ENCODE data around the gene NDUFA8.
"Not testable (repeated sequence)": the region's sequence is repeated elsewhere in the genome, so short reads cannot be mapped to it uniquely, and the experiment has no call there.

The NDUFA8 gene

DNA sequence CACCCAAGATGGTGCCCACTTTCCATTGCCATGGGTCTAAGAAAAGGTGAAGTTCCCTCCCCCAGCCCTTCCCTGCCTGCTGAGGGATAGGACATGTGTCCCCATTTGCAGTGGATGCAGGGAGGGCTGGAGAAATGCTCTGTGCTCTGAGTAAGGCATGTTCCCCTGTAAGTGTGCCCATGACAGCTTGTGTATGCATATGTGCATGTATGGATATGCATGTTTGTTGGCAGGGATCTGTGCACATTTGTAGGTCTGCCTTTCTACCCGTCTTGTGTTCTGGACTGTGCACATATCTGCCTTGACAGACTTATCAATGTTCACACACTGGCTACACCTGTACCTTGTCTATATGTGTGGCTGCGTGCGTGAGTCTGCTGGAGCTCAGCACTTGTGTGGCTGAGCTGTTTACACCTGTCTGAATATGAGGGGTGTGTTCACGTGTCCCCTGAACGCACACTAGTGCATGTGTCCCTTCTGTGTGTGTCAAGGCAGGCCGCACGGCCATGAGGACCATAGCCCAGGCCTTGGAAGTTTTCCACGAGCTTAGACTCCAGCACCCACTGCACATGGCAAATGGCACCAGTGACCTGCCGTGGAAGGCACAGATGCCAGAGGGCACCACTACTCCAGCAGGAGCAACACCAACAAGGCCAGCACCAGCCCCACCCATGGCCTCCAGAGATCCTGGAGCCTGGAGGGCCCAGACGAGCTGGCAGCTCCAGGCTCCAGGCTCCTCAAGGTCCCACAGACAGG, 39.1 kb downstream of the NDUFA8 start:
- no peak for DNase-seq

DNA sequence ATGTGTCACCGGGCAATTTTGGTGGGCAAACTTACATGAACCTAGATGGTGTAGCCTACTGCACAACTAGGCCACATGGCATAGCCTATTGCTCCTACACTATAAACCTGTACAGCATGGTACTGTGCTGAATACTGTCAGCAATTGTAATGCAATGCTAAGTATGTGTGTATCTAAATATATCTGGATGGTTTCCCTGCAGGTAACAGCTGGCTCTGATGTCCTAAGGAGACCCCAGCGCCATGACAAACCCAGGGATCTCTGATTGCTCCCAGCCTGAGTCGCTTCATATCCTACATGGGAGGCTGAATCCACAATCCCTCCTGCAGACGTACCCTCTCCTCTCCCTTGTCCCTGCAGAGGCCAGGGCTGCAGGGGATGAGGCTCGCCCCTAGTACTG, 39.9 kb downstream of the NDUFA8 start:
- no peak for DNase-seq

DNA sequence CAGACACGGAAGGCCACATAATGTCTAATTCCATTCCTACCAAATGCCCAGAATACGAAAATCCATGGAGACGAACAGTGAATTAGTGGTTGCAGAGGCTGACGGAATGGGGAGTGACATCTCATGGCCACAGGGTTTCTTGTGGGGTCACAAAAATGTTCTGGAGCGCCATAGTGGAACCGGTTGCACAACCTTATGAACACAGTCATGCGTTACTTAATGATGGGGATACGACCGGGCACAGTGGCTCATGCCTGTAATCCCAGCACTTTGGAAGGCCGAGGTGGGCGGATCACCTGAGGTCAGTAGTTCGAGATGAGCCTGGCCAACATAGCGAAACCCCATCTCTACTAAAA, 40.4 kb downstream of the NDUFA8 start:
- DNase-seq = no peak

DNA sequence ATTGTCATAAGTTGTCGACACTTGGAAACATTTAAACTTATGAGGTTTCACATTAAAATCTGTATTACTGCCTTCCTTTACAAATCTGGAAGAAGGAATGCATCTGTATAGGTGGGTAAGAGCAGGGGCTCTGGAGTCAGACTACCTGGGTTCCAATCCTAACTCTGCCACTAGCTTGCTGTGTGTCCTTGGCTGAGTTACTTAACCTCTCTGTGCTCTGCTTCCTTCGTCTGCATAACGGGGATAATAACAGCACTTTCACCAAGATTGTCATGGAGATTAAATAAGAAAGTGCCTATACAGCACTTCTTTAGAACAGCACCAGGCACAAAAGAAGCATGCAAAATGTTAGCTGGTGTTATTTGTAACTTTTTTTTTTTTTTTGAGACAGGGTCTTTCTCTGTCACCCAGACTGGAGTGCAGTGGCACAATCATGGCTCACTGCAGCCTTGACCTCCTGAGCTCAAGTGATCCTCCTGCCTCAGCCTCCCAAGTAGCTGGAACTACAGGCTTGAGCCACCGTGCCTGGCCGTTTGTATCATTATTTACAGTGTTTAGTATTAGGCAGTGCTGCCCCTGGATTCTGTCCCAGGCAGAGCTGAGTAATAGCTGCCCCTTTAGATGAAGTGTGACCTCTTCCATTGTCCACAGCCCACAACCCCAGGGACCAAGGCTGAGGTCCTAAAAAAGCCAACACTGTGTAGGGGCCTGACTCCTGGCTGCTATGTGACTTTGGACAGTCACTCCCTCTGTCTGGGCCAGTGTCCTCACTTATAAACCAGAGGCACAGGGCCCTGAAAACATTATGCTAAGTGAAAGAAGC, 41.0 kb downstream of the NDUFA8 start:
- no peak for DNase-seq

DNA sequence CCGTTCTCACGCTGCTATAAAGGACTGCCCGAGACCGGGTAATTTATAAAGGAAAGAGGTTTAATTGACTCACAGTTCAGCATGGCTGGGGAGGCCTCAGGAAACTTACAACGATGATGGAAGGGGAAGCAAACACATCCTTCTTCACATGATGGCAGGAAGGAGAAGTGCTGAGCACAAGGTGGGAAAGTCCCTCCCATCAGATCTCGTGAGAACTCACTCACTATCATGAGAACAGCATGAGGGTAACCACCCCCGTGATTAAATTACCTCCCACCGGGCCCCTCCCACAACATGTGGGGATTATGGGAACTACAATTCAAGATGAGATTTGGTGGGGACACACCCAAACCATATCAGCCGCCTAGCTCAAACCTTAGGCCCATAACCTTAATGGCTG, 42.3 kb downstream of the NDUFA8 start:
- DNase-seq = not testable (repeated sequence)

DNA sequence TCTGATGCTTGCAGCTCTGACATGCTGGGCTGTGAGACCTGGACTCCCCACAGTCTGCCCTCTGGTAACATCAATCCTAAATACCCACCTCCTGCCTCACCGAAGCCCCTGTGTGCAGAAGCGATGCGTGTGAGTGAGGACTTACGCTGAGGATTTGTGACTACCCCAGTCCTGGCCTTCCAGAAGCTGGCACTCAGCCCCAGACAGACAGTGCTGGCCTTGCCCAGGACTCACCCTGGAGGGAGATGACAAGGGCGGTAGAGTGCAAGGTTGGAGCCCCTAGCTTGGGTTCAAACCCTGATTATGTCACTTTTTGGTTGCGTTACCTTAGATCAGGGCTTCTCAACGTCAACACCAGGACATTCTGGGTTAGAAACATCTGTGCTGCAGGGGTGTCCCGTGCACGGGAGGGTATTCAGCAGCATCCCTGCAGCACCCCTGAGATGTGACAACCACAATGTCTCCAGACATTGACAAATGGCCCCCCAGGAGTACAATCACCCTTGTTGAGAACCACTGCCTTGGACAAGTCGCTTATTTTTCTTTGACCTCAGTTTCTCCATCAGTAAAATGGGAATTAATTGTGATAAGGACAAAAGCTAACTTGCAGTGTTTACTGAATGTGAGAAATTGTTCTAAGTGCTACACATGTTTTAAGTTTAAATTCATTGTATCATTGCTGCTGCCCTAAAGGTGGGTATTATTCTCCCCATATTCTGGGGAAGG, 43.0 kb downstream of the NDUFA8 start:
- DNase-seq = no peak

DNA sequence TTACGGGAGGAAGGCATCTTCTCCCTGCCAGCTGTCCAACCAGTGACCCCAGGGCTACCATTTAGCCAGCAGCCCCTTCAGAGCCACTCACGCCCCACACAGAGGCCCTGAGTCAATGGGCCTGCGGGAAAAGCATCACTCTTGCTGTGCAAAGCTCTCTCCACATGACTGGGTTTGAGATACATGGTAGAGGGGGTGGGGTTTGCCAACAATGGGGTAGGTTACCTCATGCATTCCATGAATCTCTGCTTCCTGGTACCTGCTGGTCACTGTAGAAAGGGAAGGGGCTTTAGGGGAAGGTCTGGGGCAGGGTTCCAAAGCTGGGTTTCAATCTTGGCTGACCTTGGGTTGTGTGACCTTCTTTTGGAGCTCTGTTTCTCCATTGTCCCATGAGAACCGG, 43.5 kb downstream of the NDUFA8 start:
- DNase-seq = no peak

DNA sequence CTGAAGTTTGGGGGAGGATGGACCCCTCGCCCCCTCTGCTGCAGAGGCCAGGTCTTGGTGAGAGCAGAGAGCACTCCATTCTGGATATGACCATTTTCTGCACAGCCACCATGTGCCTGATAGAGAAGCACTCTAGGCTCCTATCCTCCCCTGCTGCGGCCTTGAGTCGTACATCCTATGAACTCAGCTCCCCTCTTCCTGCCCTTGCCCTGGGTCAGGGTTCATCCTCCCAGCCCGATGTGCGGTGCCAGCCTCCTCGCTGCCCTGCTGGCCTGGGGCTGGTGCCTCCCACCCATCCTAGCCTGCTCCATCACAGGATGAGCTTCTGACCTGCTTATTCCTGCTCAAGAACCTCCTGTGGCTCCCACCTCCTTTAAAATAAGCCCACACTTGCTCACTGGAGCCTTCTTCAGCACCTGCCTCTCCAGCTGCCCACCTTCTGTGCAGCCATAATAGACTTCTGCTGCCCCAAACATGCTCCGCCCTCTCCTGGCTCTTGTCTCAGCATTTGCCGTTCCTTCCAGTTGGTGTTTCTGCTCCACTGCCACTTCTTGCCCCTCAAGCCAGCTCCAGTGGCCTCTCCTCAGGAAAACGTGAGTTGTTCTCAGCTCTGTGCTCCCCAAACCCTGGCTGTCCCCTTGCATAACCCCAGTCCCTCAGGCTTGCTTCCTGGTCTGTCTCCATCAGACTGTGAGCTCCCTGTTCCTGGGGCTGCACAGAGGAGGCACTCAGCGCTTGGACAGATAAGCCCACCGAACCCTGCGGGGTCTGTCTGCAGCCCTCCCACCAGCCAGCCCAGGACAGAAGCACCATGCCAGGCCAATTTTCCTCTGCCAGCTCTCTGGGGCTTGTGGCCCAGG, 44.2 kb downstream of the NDUFA8 start:
- no peak for DNase-seq

DNA sequence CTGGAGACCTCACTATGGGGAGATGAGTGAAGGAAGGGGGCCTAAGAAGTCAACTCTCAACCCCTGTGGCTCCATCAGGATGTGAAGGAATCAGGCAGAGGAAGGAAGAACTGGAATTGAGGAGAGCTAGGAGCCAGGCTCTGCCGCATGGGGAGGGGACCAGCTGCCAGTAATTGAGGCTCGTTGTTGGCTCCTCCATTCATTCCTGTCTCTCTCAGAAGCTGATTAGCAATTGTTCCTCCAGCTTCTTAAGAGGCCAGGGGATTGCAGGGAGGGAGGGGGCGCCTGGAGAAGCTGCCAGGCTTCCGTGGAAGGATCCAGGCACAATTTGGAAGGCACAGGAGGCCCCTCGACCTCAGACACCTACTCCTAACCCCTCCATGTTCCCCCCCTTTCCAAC, 46.0 kb downstream of the NDUFA8 start:
- no peak for DNase-seq

DNA sequence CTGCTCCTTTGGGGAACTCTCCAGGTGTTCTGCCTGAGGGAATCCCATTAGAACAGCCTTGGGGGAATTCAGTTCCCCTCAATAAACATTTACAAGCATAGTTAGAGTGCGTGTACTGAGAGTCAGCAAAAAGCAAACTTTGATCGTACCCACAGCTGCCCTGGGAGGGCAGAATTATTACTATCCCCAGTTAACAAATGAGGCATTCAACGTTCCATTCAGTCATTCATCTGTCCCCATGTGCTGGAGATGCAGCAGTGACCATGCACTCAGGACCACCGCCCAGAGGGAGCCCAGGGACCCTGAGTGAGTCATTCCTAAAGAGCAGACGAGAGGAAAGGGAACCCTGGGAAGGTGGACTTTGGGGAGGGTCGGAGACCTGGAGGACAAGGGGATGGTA, 47.3 kb downstream of the NDUFA8 start:
- no peak for DNase-seq

DNA sequence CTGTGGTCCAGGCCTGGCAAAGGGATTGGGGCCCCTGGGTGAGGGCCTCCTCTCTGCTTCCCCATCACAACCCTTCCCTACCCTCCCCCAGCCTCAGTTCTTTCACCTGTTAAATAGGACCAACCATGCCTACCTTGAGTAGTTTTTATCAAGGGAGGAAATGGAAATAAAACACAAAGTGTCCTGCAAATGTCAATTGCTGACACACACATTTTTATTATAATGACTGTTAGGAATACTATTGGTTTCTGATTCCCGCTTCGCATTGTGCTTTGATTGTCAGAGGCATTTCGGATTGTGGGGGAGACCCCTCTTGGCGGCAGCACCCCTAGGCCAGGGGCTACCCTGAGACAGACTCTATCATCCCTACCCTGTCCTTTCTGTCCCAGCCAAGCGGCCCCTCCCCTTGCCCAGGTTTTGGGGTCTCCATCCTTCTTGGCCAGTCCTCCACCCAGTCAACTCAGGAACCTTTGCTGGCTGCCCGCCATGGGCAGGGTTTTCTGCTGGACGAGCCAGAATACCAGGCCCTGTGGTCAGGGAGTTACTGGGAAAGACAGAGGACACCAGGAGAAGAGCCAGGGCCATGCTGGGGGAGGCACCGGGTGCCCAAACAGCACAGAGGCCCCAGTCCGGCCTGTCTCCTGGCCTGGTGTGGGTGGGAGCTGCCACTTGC, 48.0 kb downstream of the NDUFA8 start:
- no peak for DNase-seq

DNA sequence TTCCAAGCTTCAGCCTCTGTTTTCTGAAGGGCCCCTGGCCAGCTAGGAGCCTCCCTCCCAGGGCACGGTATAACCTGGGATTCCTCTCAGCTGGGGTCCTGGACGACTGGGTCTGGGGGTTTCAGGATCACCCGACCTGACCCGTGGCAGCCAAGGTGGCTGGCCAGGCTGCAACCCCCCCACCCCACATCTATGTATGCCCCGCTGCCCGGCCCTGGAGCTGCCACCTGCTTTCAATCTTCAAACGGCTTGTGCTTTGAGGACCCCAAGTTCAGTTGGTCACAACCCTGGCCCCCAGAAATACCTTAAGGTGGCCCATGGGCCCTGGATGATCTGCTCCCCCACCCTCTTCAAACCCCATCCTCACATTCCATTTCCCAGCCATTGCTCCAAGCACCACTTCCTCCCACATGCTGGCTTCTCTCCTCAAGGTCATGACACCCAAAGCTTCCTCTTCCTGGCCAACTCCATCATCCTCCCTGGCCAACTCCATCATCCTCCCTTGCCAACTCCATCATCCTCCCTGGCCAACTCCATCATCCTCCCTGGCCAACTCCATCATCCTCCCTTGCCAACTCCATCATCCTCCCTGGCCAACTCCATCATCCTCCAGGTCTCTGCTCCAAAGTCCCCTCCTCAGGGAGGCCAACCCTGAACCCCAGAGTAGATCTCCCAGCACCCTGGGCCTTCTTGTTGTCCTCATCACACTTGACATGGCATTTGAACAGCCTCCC, 49.3 kb downstream of the NDUFA8 start:
- no peak for DNase-seq

DNA sequence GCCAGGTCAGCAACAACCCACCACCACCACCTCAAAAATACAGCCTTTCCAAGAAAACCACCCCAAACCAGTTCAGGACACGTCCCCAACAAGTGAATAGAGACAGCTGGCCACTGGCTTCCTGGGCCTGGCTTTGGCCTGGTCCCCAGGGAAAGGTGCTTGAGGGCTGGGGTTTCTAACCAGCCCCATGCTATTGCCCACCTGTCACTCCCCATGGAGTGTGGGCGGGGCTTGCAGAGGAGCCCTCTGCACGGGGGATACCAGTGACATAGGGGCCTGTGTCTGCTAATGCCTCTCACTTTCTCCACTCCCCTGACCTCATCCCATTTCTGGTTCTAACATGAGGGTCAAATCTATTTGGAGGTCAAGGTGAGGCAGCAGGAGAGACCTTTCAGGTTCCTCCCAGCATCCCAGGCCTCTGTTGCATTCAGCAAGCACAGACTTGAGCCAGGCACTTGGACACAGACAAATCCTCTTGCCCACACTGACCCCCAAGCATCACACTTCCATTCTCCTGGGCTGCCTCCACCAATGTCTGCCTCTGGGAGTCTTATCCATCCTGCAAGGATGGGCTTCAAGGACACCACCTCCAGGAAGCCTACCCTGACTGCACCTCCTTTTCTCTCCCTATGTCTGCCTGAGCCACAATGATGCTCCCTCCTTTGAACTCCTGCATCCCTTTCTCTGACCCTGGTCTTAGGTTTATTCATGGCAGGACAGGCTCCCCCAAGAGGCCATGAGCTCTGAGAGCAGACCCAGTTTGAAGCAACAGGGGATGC, 50.4 kb downstream of the NDUFA8 start:
- no peak for DNase-seq

DNA sequence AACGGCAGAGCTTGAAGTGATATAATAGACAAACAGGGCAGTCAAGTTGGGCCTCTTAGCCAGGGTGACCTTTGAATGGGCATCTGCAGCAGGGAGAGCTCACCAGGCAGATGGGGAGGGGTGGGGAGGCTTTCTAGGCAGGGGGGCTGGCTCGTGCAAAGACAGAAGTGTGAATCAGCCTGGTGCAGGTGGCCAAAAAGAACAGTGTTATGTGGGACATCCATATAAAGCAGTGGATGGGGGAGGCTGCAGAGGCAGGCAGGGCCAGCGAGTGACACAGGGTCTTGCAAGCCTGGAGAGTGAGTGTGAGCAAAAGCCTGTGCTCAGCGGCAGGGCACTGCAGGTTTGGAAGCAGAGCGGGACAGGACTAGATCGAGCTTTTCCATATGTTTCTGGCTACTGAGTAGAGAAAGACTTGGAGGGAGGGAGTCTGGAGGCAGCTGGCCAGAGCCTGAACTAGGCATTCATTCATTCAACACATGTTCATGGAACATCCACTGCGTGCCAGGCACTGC, 52.2 kb downstream of the NDUFA8 start:
- no peak for DNase-seq

DNA sequence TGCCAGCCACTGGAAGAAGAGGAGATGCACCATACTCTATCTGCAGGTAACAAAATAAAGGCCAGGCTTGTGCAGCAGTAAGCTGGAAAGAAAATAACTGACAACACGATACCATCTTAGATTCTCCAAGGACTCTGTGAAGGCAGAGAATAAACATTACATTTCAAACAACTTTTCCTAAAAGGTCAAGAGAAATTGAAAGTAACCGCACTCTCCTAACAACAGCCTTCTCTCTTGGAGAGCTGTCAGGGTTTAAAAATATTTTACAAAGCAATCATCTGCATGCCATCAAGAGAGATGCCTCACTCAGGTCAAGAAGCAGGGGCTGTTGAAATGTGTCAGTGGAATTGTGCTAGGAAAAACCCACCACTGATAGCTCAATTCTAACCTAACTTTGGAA, 53.0 kb downstream of the NDUFA8 start:
- DNase-seq = no peak

DNA sequence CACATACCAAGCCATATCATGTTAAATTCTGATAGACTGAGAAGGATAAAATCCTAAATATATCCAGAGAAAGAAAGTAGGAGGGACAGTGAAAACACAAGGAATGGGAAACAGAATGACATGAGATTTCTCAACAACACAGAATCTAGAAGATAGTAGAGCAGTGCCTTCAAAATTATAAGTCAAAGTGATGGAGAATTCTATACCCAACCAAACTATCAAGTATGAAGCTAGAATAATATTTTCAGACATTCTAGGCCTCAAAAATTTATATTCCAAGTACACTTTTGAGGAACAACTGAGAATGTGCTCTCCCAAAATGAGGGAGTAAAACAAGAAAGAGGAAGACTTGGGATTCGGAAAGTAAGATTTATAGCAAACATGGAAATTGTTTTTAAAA, 55.6 kb downstream of the NDUFA8 start:
- DNase-seq = no peak

DNA sequence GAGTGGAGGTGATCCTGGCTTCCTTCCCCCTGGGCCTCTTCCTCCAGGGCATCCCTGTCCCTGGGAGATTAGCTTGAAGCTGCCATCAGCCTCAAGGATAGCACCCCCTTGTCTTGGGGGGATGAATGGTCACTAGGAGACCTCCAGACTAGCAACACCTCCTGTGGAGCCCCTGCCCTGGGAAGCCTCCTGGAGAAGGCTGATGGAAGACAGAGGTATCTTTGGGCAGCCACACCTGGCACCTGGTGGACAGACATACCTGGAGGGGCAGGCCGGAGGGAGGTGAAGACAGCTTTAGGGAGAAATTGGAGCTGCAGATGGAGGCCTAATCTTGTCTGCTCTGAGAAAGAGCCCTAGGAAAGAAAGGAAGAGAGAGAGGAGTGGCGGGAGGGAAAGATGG, 57.4 kb downstream of the NDUFA8 start:
- no peak for DNase-seq

DNA sequence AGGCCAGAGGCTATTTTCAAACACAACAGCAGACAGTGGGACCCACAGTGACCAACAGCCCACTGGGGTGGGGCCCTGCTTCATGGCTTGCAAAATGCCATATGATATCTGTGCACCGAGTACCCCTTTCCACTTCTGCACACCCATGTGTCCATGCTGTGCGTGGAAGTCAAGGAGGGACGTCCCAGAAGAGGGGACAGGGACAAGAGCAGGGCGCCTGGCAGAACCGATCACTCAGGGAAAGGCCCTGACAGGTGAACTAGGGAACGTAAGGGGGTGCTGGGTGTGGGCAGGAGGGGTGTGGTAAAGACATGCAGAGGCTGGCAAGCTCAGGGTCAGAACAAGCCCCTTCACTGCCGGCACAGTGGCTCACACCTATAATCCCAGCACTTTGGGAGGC, 58.8 kb downstream of the NDUFA8 start:
- no peak for DNase-seq

DNA sequence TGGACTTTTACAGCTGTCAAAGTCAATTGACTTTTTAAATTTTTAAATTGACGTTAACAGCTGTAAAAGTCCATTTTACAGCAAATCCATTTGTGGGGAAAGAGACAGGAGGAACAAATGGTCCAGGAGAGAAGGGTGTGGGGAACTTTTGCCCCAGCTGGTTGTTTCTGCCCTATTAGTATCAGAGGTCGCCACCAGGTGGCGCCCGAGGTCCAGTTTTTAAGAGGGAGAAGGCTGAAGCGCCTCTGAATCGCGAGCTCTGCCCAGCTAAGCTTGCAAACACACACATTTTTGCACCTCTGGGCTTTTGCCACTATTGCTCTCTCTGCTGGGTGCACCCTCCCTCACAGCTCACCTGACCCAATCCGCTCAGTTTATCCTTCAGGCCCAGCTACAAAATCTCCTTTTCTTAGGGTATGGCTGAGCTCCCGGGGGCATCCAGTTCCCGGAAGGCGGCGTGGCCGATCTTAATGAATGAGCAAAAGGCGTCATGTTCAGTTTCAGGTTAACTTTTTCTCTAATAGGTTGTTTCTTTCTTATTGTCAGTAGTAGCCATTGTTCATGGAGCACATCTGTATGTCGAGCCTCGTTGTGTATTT, 60.2 kb downstream of the NDUFA8 start:
- peak; percentile 82 for DNase-seq

DNA sequence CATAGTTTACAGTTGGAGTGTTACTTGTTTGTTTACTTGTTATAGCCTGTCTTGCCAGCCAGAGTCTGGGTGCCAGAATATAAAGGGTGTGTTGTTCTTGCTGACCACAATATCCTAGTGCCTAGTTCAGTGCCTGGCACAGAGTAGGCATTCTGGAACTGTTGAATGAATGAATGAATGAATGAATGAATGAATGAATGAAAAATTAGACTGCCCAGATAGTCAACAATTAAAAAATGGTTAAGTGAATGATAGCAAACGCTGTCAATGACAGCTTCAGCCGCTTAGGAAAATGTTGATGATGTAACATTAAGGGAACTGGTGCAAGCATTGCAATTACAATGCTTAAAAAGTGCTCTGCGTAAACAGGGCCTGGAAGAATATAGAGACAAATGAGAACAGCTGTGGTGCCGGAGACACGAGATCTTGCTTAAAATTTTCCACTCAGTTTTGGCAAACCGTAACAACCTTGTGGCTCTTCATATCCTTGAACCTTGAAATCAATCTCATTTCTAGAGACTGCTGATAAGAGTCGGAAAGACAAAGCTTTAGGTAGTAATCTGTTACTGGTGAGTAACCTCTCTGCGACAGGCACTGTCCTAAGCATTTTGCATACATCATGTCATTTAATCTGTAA, 61.8 kb downstream of the NDUFA8 start:
- no peak for DNase-seq

Data from NCI-H774 (cell line).